Smooth muscle cell (in vitro differentiated cells): ENCODE results near the gene PKD1. TPM values are rescaled to one million over a fixed set of nuclear protein-coding genes. Genes with fewer than 3 reads are reported as not detected.

Experiments used
- DNase-seq: peaks from one replicate; lab custom pipeline; 2025; ENCODE audit not compliant: unreplicated experiment; lab: John Stamatoyannopoulos, UW
- H2AFZ ChIP-seq: fragments of 200-600 bp; sonication (generic); 2 replicates; pipeline ENCODE4 v1.6.0; 2016; ENCODE audit warnings: antibody characterized with exemption, low read depth, mild to moderate bottlenecking
- H3F3A ChIP-seq: fragments of 200-600 bp; sonication (generic); 2 replicates; pipeline ENCODE4 v1.6.0; 2017; ENCODE audit warnings: antibody characterized with exemption, low read depth
- H3K27ac ChIP-seq: fragments of 200-600 bp; sonication (generic); 2 replicates; pipeline ENCODE4 v1.5.1; 2016; ENCODE audit warnings: low read depth, mild to moderate bottlenecking
- H3K27me3 ChIP-seq: fragments of 200-600 bp; sonication (generic); 2 replicates; pipeline ENCODE4 v1.6.1; 2016; ENCODE audit warnings: low read depth, mild to moderate bottlenecking
- H3K36me3 ChIP-seq: fragments of 200-600 bp; sonication (generic); 2 replicates; pipeline ENCODE4 v1.5.1; 2016; ENCODE audit warnings: low read depth
- H3K4me1 ChIP-seq: fragments of 200-600 bp; sonication (generic); 2 replicates; pipeline ENCODE4 v1.5.1; 2016; ENCODE audit warnings: low read depth
- H3K4me2 ChIP-seq: fragments of 200-600 bp; sonication (generic); 2 replicates; pipeline ENCODE4 v1.6.0; 2016; ENCODE audit warnings: mild to moderate bottlenecking
- H3K4me3 ChIP-seq: fragments of 200-600 bp; sonication (generic); 2 replicates; pipeline ENCODE4 v1.5.1; 2016; ENCODE audit warnings: mild to moderate bottlenecking
- H3K79me2 ChIP-seq: fragments of 200-600 bp; sonication (generic); 2 replicates; pipeline ENCODE4 v1.6.0; 2016; ENCODE audit warnings: low read depth, mild to moderate bottlenecking
- H3K9ac ChIP-seq: fragments of 200-600 bp; sonication (generic); 2 replicates; pipeline ENCODE4 v1.6.0; 2016; ENCODE audit warnings: low read depth
- H3K9me3 ChIP-seq: fragments of 200-600 bp; sonication (generic); replicated peaks from 2 replicates; pipeline ENCODE4 v1.5.1; 2016; ENCODE audit warnings: low read depth
- H4K20me1 ChIP-seq: fragments of 200-600 bp; sonication (generic); 2 replicates; pipeline ENCODE4 v1.6.0; 2016; ENCODE audit warnings: low read depth
- CTCF ChIP-seq: fragments of 200-600 bp; sonication (generic); IDR thresholded peaks from 2 replicates; pipeline ENCODE4 v1.5.1; 2017; ENCODE audit warnings: borderline replicate concordance, mild to moderate bottlenecking, antibody characterized with exemption; ENCODE audit not compliant: insufficient read depth, poor library complexity, severe bottlenecking
- WGBS: methylation state at CpG from one replicate; pipeline ENCODE4 v1.1.7; 2016; ENCODE audit warnings: low lambda C conversion rate; 5-methylcytosine and 5-hydroxymethylcytosine counted together
- polyA plus RNA-seq: library from polyadenylated mRNA; unstranded; fragments of >200 nt; fragmentation: Nextera tagmentation; extraction: Ambion mirVana; gene quantifications from 2 replicates; pipeline ENCODE4 v1.2.1, GENCODE V29; 2016
- total RNA-seq: library from RNA; depleted of rRNA; stranded (reverse); fragments of >200 nt; gene quantifications from 2 replicates; pipeline ENCODE4 v1.2.3, GENCODE V29; 2014

Gene PKD1
- total and polyA plus RNA-seq, 2 experiments from 2014 or later: 47.9 to 70.1 TPM

DNA sequence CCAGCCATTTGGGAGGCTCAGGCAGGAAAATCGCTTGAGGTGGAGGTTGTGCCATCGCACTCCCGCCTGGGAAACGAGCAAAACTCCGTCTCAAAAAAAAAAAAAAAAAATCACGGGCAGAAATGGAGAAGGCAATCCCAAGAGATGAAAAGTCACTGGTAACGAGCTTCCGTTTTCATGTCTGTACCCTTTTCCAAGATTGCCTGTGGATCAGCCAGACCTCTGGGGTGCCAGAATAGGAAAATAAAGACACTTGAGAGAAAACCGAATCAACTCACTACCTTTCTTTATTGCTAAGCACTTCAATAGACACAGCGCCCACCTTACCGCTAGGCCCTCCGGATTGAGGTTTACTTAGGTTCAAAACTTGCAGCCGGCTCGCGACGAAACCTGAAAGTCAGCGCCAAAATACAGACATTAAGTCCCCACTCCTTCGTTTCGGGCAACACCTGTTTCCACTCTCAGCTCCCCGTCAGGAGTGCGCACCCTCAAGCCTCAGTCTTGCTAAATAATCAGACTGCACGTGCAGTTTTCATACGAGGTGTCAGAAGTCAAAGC is 18.9 kb upstream of the PKD1 start:
- peaks cover 45% of the 10 kb centered on the region for H3K4me1 ChIP-seq
- H3K4me2 ChIP-seq: peak overlapping the region; percentile 91
- H2AFZ ChIP-seq: no peak overlapping the region
- H3K36me3 ChIP-seq: no peaks in the 10 kb centered on the region
- under 1% methylated on average over 23 of the region's 23 CpGs for WGBS
- peak overlapping the region; percentile 84 for H3K4me3 ChIP-seq
- H3F3A ChIP-seq: peaks cover 16% of the 10 kb centered on the region
- H4K20me1 ChIP-seq: peaks cover 91% of the 10 kb centered on the region
- H3K9ac ChIP-seq: peak overlapping the region; percentile 77
- peaks cover 72% of the 10 kb centered on the region for H3K79me2 ChIP-seq
- DNase-seq: no peak
- H3K27ac ChIP-seq: peak overlapping the region; percentile 36
- H3K9me3 ChIP-seq: no peaks in the 10 kb centered on the region
- no peak for TF ChIP-seq CTCF
- no peaks in the 10 kb centered on the region for H3K27me3 ChIP-seq

- H3K4me1 ChIP-seq: peaks cover 48% of the 10 kb centered on the region
- DNase-seq: no peak
- no peaks in the 10 kb centered on the region for H3K36me3 ChIP-seq
- peaks cover 54% of the 10 kb centered on the region for H3K79me2 ChIP-seq
- peak overlapping the region; percentile 91 for H3K4me2 ChIP-seq
- H3K9ac ChIP-seq: peak overlapping the region; percentile 26
- no peak overlapping the region for H2AFZ ChIP-seq
- H4K20me1 ChIP-seq: peaks cover 89% of the 10 kb centered on the region
- peak overlapping the region; percentile 84 for H3K4me3 ChIP-seq
- WGBS: 37% methylated on average over 24 of the region's 25 CpGs
- TF ChIP-seq CTCF: no peak
- no peaks in the 10 kb centered on the region for H3K9me3 ChIP-seq
- H3K27ac ChIP-seq: peak overlapping the region; percentile 23
- H3F3A ChIP-seq: peaks cover 16% of the 10 kb centered on the region
- H3K27me3 ChIP-seq: no peaks in the 10 kb centered on the region
These were observed 17.2 kb upstream of the PKD1 start for GRCh38 chr16:2152695-2153506.

- Histone ChIP-seq H3K9me3 (no peaks in the 10 kb centered on the region), H3K27ac (no peak overlapping the region), H3K27me3 (no peaks in the 10 kb centered on the region), H4K20me1 (peaks cover 84% of the 10 kb centered on the region), H2AFZ (no peak overlapping the region), H3K4me1 (peaks cover 43% of the 10 kb centered on the region), H3K36me3 (no peaks in the 10 kb centered on the region), H3K79me2 (peaks cover 40% of the 10 kb centered on the region), H3K4me2 (peak overlapping the region; percentile 49), H3K4me3 (no peak overlapping the region), H3K9ac (no peak overlapping the region), H3F3A (peaks cover 24% of the 10 kb centered on the region)
- 77% methylated on average over 13 of the region's 13 CpGs for WGBS
- no peak for TF ChIP-seq CTCF
- no peak for DNase-seq
These were observed 15.7 kb upstream of the PKD1 start for GRCh38 chr16:2151188-2152091.
